ENCODE measurements around the gene POFUT1.
"Not testable (repeated sequence)": the region's sequence is repeated elsewhere in the genome, so short reads cannot be mapped to it uniquely, and the experiment has no call there.

POFUT1 gene

GRCh38 chr20:32189691-32190615 is 17.7 kb upstream of the POFUT1 start:
- no peak for DNase-seq

GRCh38 chr20:32190616-32191415 is 16.9 kb upstream of the POFUT1 start:
- no peak for DNase-seq

DNA sequence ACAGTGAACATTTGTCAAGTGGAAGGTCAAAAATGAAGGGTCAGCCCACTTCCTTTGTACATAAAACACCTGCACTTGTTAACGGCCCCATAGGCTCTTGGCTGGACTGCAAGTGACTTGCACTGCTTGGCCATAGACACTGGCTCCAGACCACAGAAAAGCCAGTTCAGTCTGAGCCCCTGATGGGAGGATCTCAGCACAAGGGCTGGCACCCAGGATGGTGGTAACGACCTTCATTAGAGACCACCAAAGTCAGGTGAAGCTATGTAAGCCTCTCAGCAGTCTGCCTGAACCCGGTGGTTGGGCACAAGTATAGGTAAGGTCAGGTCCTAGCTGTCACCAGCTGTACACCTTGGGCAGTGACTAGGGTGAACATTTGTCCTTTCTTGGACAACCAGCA is 16.3 kb upstream of the POFUT1 start:
- no peak for DNase-seq

DNA sequence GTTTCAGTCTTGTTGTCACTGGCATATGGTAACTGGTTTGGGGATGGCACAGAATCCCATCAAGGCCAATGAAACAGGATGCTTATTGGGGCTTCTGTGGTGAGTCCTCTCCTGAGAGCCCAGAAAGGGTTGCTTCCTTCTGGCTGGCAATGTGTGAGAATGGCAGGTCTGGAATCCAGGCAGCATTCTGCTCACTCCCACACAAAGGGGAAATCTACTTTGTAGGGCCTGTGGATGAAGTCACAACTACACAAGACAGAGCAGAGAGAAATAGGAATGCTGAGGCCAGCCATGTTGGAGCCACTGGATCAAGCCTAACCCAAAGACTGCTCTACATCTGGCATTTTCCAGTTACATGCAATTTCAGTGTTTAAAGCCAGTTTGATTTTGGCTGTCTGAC is 15.8 kb upstream of the POFUT1 start:
- DNase-seq, result no peak

GRCh38 chr20:32192698-32193097 is 15.0 kb upstream of the POFUT1 start:
- DNase-seq, result no peak

DNA sequence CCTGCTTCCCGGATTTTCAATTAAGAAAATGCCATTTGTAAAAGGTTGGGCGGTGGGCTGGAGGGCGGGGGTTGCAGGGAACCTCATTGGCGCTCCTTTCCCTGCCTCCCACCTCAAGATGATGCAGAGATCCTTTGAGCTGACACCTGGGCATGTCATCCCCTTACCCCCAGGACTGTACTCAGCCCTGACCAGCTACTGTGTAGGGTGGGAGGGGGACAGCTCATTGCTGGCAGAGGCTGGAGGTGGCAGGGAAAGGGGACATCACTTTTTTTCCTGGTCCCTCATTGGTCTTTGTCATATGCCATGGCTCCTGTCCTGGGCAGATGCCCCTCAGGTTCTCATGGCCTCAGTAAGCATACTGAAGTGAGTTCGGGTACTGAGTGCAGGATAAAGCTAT is 14.3 kb upstream of the POFUT1 start:
- not testable (repeated sequence) for DNase-seq

DNA sequence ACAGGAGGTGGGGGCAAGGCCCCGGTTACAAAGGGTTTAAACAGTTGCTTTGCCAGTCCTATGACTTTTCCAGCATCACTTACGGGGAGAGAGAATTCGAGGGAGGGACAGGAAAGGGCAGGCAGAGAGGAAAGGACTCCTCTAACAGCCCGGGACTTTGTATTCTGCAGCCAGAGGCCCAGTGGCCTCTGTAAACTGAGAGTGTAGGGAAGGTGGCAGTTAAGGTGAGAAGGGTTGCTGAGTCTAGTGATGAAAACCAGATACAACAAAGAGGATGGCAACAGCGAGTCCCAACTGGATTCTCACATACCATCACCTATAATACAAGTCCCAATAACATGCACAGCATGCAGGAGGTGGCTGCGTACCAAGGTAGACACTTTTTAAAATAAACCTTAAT is 13.7 kb upstream of the POFUT1 start:
- DNase-seq, result no peak

DNA sequence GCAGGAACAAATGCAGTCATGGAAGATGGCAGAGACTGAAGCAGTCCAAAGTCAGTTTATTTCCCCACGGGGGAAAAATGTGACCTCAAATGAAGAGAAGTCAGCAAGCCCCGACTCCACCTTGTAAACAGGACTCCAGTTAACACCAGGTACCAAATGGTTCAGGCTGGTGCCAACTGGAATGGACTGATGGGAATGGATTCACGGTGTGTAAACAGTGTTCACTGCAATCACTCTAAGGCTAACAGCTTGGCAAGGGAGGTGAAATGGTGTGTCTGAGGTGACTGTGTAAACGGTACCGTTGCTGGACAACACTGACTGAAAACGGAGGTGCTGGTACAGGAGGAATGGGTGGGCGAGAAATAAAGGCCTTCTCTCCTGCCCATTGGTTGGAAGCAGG is 12.1 kb upstream of the POFUT1 start:
- no peak for DNase-seq

DNA sequence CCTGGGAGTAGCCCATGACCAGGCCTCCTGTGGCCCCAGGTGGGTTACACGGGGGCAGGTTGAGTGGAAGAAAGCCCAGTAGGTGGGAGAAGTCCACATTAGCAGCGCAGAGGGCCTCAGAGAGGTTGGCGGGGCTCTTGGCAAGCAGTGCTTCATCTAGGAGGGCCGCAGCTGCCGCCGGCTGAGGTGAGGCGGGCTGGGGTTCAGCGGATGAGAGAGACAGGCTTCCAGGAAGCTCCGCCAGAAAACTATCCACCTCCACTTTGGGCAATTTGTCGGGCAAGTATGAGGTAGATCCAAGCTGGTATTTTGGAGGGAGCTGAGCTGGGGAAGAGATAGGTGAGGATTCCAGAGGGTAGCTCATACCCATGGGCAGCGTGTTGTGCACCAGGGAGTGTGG is 11.1 kb upstream of the POFUT1 start:
- not testable (repeated sequence) for DNase-seq

- DNase-seq, result not testable (repeated sequence)
These were observed 10.5 kb upstream of the POFUT1 start for GRCh38 chr20:32197136-32197535.

DNA sequence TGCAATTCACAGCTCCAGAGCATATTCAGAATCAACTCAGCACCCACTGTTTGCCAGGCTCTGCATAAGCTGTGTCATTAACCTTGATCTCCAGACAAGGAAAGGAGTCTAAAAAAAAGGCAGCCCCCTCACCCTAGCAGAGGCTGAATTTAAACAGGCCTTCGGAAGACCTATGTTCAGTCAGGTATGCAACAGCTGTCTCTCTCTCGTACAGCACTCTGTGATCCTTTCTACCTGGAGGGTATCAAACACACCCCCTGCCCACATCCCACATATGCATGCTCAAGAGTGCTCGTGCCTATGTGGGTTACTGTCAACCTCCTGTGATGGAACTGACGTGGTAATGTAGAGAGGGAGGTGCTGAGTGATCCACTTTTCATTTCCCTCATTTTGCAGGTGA is 8.7 kb upstream of the POFUT1 start:
- DNase-seq, result no peak

- no peak for DNase-seq
These were observed 6.2 kb upstream of the POFUT1 start for GRCh38 chr20:32201296-32201976.

DNA sequence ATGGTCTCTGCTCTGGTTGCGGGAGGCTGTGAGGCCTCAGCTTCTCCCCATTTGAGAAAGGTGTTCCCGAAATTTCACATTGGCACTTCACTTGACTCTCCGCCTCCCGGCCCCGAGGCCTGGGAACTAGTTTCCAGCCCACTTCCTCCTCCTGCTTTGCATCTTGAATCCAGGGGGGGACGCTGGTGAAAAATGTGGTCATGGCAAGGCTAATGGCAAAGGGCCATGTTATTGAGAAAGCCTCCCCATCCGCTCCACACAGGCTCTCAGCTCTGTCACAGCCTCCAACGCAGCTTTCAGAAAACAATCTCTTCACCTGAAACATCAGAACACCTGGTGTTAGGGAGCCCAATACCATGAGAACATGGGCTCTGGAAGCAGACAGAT is 5.7 kb upstream of the POFUT1 start:
- no peak for DNase-seq

DNA sequence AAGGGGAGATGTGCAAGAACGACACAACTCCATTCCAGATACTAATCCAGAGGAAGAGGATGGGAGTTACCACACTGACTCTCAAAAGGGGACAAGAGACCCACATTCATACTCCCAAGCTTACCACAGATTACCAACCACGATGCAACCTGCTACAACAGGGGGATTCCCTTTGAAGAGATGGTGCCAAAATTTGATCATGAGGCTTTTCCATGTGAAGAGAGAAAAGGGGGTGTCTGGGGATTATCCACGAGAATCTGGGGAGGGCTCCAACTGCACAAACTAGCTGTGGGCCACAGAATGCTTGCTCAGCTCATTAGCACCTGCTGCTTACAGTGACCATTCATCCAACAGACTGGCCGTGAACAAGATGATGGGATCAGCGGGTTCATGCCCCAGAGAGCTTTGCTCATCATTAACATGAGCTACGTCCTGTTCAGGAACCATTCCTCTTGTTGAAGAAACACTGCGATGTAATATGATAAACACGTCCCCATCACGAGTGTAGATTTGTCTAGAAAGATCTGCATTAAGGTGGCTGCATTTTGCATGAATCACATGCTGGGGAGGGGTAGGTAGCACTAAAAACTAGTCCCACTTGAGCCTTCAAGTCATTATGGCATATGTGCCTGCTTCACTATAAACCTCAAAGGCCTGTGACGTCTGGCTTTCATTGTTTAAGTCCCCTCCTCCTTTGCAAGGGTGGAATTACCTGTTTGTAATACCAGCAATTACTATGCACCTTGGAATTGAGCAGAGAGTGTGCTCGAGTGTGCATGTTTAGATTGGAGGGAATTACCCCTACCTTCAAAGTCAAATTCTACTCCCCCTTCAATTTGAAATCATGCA is 4.1 kb upstream of the POFUT1 start:
- DNase-seq, result peak; percentile 47

- no peak for DNase-seq
These were observed 3.2 kb upstream of the POFUT1 start for GRCh38 chr20:32204205-32205109.

GRCh38 chr20:32205110-32205842 is 2.4 kb upstream of the POFUT1 start:
- DNase-seq, result no peak

- DNase-seq, result no peak
These were observed 1.6 kb upstream of the POFUT1 start for GRCh38 chr20:32205843-32206759.

DNA sequence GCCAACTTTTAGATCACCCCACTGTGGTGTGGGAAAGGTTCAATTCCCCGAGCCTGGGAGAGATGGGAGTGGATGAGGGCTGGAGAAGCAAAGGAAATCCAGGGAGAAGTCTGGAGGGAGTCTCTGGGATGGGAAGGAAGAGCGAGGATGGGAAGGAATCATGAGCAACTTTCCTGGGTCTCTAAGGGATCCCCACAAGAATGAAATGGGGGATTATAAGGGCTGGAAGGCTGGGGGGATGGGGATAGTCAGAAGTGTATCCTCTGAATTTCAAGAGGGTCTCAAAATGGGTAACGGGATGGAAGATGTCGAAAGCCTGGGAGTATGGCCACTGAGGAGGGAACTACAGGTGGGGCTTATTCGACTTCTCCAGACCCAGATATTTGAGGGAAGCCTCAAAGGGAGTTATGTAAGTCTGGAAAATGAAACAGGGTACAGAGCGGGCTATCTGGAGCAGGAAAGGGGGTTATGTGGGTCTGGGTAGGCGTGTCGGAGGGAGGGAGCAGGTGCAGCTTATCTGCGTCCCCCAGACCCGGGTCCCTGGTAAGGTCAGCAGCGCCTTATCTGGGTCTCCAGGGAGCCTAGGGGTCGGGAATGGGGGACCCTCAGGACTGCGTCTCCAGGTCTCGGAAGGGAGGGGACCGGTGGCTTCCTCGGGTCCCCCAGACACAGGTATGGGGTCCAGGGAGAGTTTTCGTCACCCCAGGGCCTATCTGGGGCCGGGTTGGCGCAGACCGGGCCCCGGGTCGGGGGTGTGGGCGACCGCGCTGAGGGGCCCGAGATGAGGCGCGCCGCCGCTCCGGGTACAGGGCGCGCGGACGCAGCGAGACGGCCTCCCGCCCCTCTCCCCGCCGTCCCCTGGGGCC is 687 bp upstream of the POFUT1 start:
- no peak for DNase-seq
